HG03469 (cell line): ENCODE measurements around the gene REXO4.
A peak's percentile ranks its signal among the peaks of the same experiment; 100 is the strongest.

Experiments used
- ATAC-seq: cut with Tn5 transposase; IDR thresholded peaks from one replicate; pipeline ENCODE4 v1.9.1; 2021; ENCODE audit warnings: mild to moderate bottlenecking, moderate library complexity, moderate number of reproducible peaks; ENCODE audit not compliant: unreplicated experiment

REXO4 gene

GRCh38 chr9:133417541-133418461 is at the start of gene REXO4:
TSS of gene REXO4 (minus strand) at chr9:133418010. CDS start at chr9:133417844, 166 bp downstream.
- ATAC-seq = peak; percentile 51

DNA sequence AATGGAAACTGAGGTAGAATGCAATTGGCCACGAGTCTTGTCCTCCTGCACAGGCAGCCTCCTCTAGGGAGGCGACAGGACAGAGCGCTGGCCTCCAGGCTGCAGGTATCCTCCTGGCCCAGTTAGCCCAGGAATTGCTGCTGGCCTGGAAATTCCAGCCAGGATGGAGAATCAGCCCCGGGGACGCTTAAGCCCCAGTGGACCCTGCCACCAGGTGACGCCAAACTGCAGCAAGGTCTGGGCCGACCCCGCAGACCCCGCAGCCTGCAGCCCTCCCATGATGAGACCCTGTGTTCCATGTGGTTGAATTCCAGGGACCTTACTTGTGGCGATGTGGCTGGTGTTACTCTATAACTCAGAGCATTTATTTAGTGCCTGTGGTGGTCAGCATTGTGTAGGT is 49.3 kb upstream of the REXO4 start:
- ATAC-seq = no peak

DNA sequence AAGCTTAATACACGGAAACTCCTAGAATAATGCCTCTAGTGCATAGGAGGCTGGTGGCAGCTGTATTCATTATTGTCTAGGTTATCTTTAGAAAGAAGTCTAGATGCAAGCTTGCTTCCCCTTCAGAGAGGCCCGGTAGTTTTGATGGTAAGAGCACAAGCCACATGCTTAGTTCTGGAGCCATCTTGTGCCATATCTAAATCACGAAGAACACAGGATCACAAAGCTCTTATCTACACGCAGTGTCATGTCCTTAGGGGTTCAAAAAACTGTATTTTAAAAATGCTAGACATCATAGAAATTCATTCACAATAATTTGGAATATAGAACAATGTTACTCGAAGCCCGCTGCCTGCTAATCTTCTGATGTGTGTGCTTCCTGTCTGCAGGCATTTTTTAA is 48.2 kb upstream of the REXO4 start:
- no peak for ATAC-seq

GRCh38 chr9:133464638-133465037 is 46.8 kb upstream of the REXO4 start:
- no peak for ATAC-seq

GRCh38 chr9:133463864-133464615 is 46.2 kb upstream of the REXO4 start:
- no peak for ATAC-seq

DNA sequence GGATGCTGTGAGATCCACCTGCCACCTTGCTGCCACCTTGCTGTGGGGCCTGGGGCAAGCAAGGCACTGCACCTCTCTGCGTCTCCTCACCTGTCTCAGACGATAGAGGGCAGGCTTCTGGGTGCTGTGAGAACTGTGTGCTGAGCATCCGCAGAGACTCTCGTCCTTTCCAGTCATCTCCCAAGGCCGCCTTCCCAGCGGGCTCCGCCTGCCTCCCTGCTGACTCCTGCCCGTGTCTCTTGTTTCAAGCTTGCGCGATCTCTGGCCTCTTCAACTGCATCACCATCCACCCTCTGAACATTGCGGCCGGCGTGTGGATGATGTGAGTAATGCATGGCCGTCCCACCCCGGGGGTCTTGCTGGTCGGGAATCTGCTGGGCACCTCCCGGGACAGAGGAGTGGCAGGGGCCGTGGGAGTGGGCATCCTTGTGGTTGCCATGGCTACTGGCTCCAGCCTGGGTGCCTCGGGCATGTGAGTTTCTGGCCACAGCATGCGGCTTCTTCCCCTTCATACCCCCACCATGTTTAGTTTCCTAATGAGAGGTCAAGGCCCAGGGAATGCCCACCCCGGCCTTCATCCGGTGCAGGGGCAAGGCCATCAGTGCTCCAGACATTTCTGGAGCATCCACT is 45.5 kb upstream of the REXO4 start:
- no peak for ATAC-seq

DNA sequence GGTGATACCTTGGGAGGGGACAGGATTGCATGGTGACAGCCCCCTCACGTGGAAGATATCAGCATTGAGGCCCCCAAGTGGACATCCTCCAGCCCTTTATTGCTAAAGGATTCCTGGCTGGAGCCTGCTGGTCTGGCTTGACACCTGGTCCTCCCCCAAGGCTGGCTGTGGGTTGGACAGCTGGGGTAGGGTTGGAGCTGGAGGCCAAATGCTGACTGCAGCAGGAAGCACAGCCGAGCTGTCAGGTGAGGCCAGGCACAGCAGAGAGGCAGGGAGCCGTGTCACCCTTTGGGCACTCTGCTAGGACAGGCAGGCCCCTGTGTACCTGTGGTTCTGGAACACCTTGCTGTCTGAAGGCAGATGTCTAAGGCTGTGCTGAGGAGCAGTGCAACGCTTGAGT is 44.2 kb upstream of the REXO4 start:
- no peak for ATAC-seq

- ATAC-seq = peak; percentile 10
Observed at GRCh38 chr9:133460405-133461175, 42.8 kb upstream of the REXO4 start.

DNA sequence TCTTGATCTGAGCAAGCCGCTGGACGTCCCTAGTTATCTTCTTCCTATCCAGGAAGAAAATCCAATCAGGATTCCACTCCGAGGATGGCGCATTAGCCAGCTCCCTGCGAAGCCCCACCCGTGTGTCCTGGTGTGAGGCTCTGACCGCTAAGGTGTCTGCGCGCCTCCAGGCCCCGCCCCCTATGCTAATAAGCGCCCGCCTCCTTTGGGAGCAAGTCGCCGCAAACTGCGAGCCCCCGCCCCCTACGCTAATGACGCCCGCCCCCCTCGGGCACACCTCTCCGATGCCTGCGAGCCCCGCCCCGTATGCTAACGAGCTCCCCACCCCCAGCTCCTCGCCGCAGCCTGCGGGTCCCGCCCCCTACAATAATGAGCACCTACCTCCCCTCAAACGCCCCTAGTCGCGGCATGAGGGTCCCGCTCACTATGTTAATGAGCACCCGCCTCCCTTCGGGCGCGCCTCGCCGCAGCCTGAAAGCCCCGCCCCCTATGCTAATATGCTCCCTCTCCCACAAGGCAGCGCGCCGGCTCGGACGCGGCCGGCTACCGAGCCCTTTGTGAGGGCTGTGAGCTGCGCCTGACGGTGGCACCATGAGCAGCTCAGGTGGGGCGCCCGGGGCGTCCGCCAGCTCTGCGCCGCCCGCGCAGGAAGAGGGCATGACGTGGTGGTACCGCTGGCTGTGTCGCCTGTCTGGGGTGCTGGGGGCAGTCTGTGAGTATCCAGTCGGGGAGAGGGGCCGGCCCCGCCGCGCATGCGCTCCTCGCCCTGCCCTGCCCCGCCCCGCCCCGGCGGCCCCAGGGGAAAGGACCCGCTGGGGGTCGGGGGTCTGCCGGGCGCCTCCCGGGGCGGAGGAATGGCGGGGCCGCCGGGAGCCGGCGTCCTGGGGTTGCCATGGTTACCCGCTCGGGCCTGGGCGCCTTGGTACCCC is 41.9 kb upstream of the REXO4 start, which contains the start of gene CACFD1:
Gene CACFD1, plus strand, starts transcription at position 503 of the 929 bp plus-strand sequence. Its CDS starts 89 bp downstream, at position 592.
- peak; percentile 40 for ATAC-seq

GRCh38 chr9:133458643-133459312 is 41.0 kb upstream of the REXO4 start:
- no peak for ATAC-seq

DNA sequence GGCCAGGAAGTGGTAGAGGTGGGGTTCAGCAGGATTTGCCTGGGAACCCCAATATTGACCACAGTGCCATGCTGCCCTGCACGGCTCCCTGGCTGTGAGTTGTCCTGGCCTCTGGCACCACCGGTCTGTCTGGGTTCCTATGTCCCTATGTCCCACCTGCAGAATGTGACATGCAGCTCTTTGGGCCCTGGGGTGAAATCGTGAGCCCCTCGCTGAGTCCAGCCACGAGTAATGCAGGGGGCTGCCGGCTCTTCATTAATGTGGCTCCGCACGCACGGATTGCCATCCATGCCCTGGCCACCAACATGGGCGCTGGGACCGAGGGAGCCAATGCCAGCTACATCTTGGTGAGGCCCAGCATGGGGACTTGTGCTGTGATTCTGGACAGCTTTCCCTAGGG is 39.9 kb upstream of the REXO4 start:
- ATAC-seq = no peak

- no peak for ATAC-seq
Observed at GRCh38 chr9:133457233-133457632, 39.4 kb upstream of the REXO4 start.

DNA sequence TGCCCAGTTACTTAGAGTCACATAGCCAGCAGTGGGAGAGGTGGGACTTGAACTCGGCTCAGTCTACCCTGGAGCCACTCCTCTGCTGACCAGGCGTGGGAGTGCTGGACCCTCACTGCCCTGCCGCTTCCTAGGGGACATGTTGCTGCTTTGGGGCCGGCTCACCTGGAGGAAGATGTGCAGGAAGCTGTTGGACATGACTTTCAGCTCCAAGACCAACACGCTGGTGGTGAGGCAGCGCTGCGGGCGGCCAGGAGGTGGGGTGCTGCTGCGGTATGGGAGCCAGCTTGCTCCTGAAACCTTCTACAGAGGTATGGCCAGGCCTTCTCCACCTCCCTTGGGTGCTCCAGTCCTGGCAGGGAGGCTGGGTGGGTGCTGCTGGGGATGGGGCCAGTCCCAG is 38.6 kb upstream of the REXO4 start:
- ATAC-seq = no peak

GRCh38 chr9:133455936-133456335 is 38.1 kb upstream of the REXO4 start:
- ATAC-seq = no peak

DNA sequence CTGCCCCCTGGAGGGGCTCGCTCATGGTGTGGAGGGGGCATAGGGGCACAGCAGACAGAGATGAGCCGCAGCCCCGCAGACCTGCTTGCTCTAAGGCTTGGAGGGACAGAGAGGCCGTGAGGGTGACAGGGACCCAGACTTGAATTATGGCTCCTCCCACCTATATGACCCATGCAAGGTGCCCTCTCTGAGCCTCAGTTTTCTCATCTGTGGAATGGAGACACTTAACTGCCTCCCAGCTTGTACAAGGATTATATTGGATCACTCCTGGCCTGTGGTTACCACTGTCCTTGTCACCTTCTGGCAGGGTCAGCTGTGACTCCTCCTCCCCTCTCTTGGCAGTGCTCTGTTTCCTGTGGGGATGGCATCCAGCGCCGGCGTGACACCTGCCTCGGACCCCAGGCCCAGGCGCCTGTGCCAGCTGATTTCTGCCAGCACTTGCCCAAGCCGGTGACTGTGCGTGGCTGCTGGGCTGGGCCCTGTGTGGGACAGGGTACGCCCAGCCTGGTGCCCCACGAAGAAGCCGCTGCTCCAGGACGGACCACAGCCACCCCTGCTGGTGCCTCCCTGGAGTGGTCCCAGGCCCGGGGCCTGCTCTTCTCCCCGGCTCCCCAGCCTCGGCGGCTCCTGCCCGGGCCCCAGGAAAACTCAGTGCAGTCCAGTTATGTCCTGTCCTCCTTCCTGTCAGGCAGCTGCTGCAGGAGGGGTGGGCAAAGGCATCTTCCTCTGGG is 37.3 kb upstream of the REXO4 start:
- ATAC-seq = no peak

DNA sequence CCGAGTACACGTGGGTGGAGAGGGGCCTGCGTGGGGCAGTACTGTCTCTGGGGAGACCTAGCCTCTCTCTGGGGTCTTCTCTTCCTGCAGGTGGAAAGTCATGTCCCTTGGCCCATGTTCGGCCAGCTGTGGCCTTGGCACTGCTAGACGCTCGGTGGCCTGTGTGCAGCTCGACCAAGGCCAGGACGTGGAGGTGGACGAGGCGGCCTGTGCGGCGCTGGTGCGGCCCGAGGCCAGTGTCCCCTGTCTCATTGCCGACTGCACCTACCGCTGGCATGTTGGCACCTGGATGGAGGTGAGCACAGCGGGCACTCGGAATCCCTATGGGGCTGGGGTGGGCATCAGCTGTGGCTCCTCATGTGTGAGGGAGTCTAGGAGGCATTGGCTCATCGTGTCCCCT is 36.5 kb upstream of the REXO4 start:
- no peak for ATAC-seq

GRCh38 chr9:133453651-133454050 is 35.8 kb upstream of the REXO4 start:
- no peak for ATAC-seq

DNA sequence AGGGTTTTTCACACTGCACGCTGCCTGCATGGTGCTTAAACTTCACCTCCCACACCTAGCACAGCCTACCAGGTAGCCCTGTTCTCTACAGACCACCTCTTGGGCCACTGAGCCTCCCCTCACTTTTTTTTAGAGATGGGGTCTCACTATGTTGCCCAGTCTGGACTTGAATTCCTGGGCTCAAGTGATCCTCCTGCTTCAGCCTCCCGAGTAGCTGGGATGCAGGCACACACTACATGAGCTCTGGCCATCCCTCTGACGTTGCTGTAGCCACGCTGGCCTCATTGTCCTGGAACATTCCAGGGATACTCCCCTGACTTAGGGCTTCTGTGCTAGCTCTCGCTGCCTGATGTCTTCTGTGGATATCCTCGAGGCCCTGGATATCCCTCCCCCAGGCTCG is 34.8 kb upstream of the REXO4 start:
- no peak for ATAC-seq
